HG03432 (cell line): ENCODE measurements around the gene LRRC57.

ENCODE experiments used
- ATAC-seq: cut with Tn5 transposase; IDR thresholded peaks from one replicate; pipeline ENCODE4 v1.9.1; 2021; ENCODE audit warnings: mild to moderate bottlenecking, moderate library complexity; ENCODE audit not compliant: unreplicated experiment

The LRRC57 gene

DNA sequence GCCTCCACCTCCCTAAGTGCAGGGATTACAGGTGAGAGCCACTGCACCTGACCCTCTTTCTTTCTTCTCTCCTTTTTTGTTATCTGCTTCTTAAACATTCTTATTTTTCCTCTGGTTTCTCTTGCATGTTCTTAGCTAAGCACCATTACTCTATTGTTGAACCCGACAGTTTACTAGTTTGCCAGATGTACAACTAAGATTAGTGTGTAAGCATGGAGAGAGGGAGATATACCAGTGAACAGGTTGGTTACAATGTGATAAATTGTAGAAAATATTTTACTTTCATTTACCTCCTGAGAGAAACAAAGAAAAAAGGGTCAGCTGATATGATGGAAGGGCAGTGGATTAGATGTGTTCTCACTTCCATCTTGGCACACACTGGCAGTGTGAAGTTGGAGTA, 5.0 kb upstream of the LRRC57 start:
- ATAC-seq = no peak

- ATAC-seq = no peak
Measured at GRCh38 chr15:42549741-42550392, 1.3 kb upstream of the LRRC57 start.

DNA sequence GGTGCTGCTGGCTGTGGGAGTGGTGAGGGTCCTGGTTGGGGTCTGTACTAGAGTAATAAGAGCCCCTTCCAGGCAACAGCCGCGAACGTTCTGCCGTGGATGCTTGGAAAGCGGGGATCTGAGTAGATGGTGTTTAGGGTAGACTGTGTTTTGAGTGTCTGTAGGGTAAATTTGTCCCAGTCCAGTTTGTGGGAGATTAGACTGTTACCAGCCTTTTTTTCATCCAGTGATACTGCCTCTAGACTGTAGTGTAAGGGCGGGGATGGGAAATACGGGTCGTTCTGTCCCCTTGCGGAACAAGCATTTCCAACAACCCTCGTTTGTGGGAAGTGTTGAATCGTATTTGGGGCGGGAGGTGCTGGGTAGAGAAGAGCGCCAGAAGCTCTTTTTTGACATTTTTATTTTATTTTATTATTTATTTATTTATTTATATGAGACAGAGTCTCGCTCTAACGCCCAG, 469 bp upstream of the LRRC57 start:
- peak; percentile 18 for ATAC-seq

- ATAC-seq = no peak
Measured at GRCh38 chr15:42547918-42548248, 710 bp downstream of the LRRC57 start.

GRCh38 chr15:42544853-42545629, 3.6 kb downstream of the LRRC57 start:
- ATAC-seq = no peak

- no peak for ATAC-seq
Measured at GRCh38 chr15:42533246-42533645, 15.3 kb downstream of the LRRC57 start.

- no peak for ATAC-seq
Measured at GRCh38 chr15:42528970-42529369, 19.6 kb downstream of the LRRC57 start.

- ATAC-seq = no peak
Measured at GRCh38 chr15:42523331-42523730, 25.3 kb downstream of the LRRC57 start.

DNA sequence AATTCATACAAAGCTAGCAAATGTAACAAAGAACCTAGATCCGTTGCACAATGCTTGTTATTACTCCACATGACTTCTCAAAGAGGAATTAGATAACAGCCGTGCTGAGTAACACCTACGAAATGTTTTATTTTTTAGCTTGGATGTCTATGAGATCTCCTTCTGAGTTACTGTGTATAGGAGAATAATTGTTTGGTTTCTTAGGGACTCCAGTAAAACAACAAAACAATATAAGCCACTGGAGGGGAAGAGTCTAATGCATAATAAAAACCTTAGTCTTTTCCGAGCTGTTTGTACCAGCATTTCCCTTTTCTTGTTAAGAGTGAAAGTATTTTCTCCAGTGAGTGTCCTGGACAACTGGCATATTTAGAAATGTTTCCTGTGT, 37.6 kb downstream of the LRRC57 start:
- ATAC-seq = no peak

- ATAC-seq = no peak
Measured at GRCh38 chr15:42510258-42511006, 38.2 kb downstream of the LRRC57 start.

GRCh38 chr15:42508263-42508690, 40.3 kb downstream of the LRRC57 start:
- ATAC-seq = no peak

DNA sequence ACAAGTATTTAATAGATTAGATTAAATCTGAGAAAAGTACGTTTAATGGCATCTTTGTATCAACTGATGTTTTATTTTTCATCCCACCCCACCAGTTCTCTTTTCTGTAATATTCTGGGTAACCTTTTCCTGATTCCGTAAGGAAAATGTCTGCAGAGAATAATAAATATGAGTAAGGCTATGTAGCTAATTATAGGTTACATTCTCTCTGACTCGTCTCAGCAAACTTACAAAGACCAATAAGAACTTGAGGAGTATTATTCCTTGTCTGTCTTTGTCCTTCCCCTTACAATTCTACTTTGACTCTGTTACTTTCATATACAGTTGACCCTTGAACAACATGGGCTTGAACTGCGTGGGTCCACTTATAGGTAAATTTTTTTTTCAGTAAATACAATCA, 41.1 kb downstream of the LRRC57 start:
- no peak for ATAC-seq

- no peak for ATAC-seq
Measured at GRCh38 chr15:42504631-42505030, 44.0 kb downstream of the LRRC57 start.

- ATAC-seq = no peak
Measured at GRCh38 chr15:42503825-42504224, 44.8 kb downstream of the LRRC57 start.

DNA sequence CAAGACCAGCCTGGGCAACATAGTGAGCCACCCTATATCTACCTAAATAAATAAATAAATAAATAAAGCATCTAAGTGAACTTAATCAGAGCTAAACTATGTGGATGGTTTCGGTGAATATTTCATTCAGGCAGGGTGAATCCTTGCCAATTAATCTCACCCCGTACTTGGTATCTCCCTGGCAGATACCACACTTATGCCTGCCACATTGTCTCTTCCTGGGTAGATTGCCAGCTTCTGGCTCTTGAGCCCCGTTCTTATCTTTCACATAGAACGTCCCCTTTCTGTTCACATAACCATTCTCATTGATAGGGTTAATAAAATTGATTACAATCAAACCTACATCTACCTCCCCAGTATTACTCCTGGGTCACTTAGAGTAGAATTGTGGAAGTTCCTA, 46.1 kb downstream of the LRRC57 start:
- ATAC-seq = no peak

GRCh38 chr15:42499858-42500609, 48.6 kb downstream of the LRRC57 start:
- ATAC-seq = no peak

- no peak for ATAC-seq
Measured at GRCh38 chr15:42498212-42499068, 50.2 kb downstream of the LRRC57 start.

DNA sequence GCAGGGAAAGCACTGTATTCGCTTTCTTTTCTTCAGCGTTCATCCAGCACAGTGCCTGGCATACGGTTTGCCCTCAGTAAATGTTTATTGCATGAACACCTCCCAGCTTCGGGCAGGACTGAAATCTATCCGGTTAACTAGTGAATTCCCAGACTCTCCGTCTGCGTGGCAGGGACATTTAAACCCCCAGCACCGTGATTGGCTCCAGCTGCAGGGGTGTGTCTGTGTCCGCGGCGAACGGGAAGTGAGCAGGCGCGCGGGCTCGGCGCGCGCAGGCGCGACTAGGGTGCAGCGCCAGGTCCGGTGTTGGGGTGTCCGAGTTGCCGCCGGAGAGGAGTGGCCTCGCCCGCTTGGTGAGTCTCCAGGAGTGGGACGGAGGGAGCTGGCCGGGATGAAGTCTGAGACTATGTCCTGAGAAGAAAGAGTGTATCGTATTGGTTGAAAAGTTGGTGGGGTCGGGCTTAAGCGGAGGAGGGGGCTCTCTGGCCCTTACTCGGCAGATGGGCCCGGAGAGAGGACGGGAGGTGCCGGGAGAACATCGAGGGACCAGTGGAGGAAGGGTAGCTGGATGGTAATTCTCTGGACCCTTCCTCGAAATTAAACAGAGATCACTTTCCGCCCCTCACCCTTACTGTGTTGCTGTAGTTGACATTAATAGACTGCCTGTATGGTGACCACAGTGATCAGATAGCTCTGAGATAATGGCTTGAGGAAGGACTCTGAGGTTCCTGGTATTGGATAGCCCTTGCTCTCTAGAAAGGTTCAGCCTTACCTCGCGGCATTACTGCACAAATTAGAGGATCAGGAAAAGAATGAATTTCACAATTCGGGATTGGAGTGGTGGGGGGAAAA, 53.0 kb downstream of the LRRC57 start, which contains the start of gene SNAP23:
Gene SNAP23, plus strand, starts transcription at position 274 of the 852 bp plus-strand sequence. CDS start 16,213 bp downstream, outside the sequence.
- peak; percentile 83 for ATAC-seq

GRCh38 chr15:42494998-42495360, 53.6 kb downstream of the LRRC57 start:
- ATAC-seq = no peak
